ENCODE results near the gene MIR17HG.
A peak's percentile ranks its signal among the peaks of the same experiment; 100 is the strongest.
"Not testable (repeated sequence)": the region's sequence is repeated elsewhere in the genome, so short reads cannot be mapped to it uniquely, and the experiment has no call there.

The MIR17HG gene

GRCh38 chr13:91347996-91348905 is 764 bp downstream of the MIR17HG start:
- peak; percentile 35 for DNase-seq (ENCODE audit: low spot score)

DNA sequence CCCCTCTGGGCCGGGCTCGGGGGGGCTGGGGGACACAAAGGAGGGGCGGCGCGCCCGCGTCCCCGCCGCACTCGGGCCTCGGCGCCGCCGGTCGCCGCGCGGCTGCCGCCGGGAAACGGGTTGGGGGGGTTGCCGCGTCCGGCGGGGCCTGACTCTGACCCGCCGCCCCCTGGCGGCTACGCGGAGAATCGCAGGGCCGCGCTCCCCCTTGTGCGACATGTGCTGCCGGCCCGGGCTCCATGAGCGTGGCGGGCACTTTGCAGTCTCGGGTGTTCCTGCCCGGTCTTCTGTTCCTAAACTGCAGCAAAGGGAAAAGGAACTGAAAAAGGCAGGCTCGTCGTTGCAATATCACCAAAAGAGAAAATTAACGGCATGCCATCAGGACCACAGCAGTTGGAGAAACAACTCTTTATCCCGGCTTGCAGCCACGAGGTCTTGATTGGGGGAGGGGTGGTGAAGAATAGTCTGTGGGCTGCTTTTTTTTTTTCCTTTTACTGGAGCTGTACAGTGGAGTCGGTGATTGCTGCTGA is 1.5 kb downstream of the MIR17HG start:
- DNase-seq (ENCODE audit: low spot score), result peak; percentile 87

- DNase-seq (ENCODE audit: low spot score), result no peak
Measured at GRCh38 chr13:91349992-91350911, 2.8 kb downstream of the MIR17HG start.

- DNase-seq (ENCODE audit: low spot score), result no peak
Measured at GRCh38 chr13:91351123-91351522, 3.6 kb downstream of the MIR17HG start.

DNA sequence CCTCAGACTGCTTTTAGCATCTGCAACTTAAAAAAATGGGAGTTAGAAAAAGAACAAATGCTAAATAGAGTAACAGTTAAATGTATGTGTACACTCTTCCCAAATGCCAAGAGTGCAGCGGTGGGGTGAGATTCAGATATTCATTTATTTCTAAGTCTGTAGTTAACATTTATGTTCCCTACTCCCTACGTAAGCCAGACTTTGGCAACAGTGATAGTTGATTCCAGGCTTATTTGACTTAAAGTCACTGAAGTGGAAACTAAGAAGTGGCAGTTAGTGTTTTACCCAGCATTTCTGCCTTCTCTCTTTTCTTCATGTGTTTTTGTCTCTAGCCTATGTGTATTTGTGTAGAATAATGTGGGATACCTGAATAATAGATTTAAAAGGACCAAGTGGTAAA is 4.5 kb downstream of the MIR17HG start:
- no peak for DNase-seq (ENCODE audit: low spot score)

DNA sequence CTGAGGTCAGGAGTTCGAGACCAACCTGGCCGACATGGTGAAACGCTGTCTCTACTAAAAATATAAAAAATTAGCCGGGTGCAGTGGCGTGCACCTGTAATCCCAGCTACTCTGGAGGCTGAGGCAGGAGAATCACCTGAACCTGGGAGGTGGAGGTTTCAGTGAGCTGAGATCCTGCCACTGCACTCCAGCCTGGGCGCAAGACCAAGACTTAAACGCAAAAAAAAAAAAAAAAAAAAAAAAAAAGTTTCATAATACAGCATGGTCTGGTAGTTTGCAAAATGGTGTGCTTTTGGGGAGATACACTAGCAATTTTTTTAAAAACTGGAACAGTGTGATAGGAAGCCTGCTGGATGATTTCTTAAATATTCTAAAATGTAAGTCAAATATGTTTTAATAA is 5.4 kb downstream of the MIR17HG start:
- not testable (repeated sequence) for DNase-seq (ENCODE audit: low spot score)

GRCh38 chr13:91353494-91353893 is 6.0 kb downstream of the MIR17HG start:
- no peak for DNase-seq (ENCODE audit: low spot score)

GRCh38 chr13:91355099-91355825 is 7.8 kb downstream of the MIR17HG start:
- DNase-seq (ENCODE audit: low spot score), result no peak

- no peak for DNase-seq (ENCODE audit: low spot score)
Measured at GRCh38 chr13:91355826-91356710, 8.6 kb downstream of the MIR17HG start.

DNA sequence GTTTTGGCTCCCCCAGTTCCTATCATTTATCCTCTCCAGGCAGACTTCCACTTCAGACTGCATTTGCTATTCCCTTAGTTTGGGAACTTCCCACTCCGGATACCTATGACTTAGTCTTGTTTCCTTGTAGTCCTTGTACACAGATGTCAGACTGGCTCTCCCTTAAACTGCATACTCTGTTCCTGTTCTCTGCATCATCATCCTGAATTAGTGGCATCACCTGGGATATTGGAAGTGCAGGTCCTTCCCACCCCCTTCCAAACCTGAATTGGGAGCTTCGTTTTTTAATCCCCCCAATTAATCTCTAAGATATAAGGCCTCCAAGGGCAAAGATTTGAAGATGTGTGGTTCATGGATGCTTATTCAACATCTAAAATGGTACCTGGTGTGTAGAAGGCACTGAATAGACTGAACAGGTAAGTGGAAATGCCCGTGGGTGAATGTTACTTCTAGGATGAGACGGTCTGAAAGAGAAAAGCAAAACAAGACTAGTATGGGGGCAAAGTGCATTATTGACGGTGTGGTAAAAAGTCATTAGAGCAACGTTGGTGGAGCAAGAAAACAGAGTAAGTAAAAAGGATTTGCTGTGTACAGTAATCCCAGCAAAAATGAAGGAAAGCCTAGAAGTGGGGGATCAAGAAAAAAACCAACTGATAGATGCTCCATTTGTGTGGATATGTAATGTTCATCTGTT is 9.6 kb downstream of the MIR17HG start:
- DNase-seq (ENCODE audit: low spot score), result no peak

DNA sequence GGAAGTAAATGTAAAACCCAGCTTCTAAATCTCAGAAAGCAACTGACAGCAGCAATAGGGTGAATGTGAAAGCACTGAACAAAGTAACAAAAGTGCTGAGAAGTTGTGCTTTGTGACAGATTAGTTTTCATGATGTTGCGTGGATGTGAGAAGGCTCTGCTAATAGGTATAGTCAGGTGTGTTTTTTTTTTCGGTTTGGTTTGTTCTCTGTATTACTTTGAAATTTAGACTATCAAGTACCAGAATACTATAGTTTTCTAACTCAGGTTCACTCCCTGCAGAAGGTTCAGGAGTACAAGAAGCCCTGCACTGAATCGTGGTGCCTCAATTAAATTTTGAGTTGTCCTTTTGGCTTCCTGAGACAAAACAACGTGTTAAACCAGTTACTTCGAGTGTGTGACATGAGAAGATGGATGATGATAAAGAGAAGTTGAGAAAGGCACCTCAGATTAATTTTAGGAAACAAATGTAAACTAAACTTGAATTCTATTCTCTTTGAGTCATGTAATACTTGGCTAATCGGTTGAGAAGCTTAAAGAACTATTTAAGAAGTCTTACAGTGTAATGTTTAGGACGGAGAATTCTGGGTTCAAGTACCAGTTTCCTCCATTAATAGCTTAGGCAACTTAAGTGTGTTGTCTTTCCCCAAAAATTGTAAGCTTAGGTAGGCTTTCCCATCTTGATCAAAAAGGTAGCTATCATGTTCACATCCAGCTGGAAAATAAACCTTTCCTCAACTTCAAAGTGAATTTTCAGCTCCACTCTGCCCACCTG is 10.3 kb downstream of the MIR17HG start:
- no peak for DNase-seq (ENCODE audit: low spot score)

GRCh38 chr13:91358387-91358782 is 10.9 kb downstream of the MIR17HG start:
- DNase-seq (ENCODE audit: low spot score), result no peak

DNA sequence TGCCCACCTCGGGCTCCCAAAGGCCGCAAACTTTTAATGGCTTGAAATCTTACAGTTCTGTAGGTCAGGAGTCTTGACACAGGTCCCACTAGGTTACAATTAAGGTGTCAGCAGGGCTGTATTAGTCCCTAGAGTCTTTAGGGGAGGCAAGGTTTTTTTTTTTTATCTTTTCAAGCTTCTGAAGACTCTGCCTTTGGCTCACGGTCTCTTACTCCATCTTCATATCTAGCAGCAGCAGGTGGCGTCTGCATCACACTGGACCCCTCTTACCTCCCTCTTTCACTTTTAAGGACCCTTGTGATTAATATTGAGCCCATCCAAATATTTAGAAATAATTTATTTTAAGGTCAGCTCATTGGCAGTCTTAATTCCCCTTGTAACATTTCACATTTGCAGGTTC is 11.6 kb downstream of the MIR17HG start:
- DNase-seq (ENCODE audit: low spot score), result no peak

DNA sequence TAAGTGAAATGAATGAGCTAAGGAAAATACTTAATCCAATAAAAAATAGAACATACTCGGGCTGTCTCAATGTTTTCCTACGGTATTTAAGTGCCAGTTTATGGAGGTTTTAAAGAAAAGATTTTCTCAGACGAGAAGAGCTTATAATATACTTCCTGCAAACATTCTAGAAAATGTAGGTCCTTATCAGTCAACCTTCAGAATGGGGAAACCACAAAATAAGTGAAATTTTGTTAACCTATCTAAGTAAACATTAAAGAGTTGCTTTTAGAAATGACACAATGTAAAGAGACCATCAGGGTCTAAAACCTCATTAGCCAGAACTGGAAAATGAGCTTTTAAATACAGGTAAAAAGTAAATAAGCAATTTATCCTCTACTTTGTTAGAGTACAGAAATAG is 12.1 kb downstream of the MIR17HG start:
- DNase-seq (ENCODE audit: low spot score), result no peak

DNA sequence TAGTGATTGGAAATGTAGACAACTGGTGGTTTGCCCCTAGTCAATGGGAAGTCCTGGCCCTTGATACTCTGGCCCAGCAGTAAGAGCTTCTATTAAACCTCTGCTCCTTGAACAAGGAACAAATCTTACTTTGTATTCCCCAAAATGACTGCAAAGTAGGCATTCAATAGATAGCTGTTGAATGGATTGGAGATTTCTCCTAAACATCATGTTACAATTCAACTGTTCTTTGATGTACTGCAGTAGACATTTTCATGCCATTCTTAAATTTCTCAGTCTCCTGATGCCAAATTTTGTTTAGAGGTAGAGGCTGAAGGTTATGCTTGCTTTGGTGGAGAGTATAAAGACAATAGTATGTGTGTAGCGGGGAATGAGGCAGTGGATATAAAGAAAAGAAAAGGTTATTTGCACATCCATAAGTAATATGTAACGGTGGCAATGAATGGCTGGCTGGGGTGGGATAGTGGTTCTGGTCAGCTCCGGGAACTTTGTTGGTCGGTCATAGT is 12.8 kb downstream of the MIR17HG start:
- no peak for DNase-seq (ENCODE audit: low spot score)

DNA sequence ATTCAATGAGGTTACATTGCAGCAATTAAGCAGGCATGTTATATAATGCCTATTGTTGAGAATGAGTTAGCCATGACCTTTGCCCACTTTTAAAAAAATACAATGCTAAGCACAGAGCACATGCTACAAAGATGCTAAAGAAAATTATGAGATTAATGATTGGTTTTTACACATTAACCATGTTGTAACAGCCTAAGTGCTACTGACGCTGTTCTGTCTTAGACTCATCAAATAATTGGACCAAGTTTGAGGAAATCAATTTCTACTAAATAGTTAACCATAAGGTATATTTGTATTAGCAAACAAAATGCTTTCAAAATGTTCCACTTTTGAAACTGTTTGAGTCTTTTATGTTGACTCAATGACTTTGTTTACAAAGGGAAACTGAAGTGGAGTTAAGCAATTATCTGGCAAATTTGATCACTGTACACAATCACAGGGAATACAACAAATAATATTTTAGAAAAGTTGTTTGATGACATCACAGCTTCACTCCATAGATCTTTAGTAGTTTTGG is 14.3 kb downstream of the MIR17HG start:
- no peak for DNase-seq (ENCODE audit: low spot score)

DNA sequence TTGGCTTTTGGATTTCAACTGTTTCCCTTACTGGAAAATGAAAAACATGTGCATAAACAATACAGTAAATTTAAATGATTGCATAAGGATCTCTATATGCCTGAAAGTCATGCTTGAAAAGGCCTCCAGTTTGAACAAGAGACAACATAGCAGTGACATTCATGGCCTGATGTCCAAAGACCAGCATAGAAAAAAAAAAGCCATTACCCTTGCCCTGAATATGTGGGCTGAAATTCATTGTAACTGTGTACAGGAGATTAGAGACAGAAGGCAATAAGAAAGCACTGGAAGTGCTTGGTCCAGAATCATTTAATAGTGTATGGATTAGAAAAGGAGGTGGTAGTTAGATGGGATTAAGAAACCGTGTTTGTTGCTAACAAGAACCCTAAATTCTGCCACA is 15.4 kb downstream of the MIR17HG start:
- no peak for DNase-seq (ENCODE audit: low spot score)

- DNase-seq (ENCODE audit: low spot score), result no peak
Measured at GRCh38 chr13:91368101-91368500, 20.6 kb downstream of the MIR17HG start.
